ENCODE results near the gene KRT81. TPM values are rescaled to one million over a fixed set of nuclear protein-coding genes. Genes with fewer than 3 reads are reported as not detected.
A peak's percentile ranks its signal among the peaks of the same experiment; 100 is the strongest.

KRT81 gene
- total RNA-seq, 1 donor from 2014 or later = not detected

- H3K4me1 ChIP-seq = no peaks in the 10 kb centered on the region
- no peak overlapping the region for H3K4me3 ChIP-seq
- H3K9me3 ChIP-seq = no peaks in the 10 kb centered on the region
- DNase-seq (ENCODE audit: low spot score in 2 of 2) = no peak
- intact Hi-C loops (cut with DNase I) = no loop called here
- no peaks in the 10 kb centered on the region for H3K36me3 ChIP-seq
- no peak overlapping the region for H3K27ac ChIP-seq
- no peaks in the 10 kb centered on the region for H3K27me3 ChIP-seq
- TF ChIP-seq CTCF (IDR thresholded peaks at IDR 0.05) = no peak
These were observed 27.4 kb downstream of the KRT81 start for GRCh38 chr12:52263761-52264434.

- intact Hi-C loops (cut with DNase I) = no loop called here
- no peak for TF ChIP-seq CTCF (IDR thresholded peaks at IDR 0.05)
- Histone ChIP-seq H3K27ac (no peak overlapping the region), H3K36me3 (no peaks in the 10 kb centered on the region), H3K4me3 (no peak overlapping the region), H3K27me3 (no peaks in the 10 kb centered on the region), H3K9me3 (no peaks in the 10 kb centered on the region), H3K4me1 (peaks cover 3 to 5% of the 10 kb centered on the region in 2 donors)
- no peak for DNase-seq (ENCODE audit: low spot score in 2 of 2)
These were observed 29.0 kb downstream of the KRT81 start for GRCh38 chr12:52262286-52262685.

DNA sequence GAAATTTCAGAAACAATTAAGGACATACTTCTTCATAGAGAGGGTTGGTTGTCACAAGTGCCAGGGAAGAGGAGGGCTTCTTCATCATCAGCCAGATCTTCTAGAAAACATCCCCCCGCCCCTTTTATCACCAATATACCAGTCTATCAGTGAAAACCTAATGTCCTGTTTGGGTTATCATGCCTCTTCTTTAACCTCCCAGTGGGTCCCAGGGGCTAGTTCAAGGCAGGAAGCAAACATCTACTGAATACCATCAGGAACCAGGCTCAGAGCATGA lies 30.2 kb downstream of the KRT81 start:
- Histone ChIP-seq H3K4me3 (no peak overlapping the region), H3K27ac (no peak overlapping the region), H3K9me3 (no peaks in the 10 kb centered on the region), H3K4me1 (peaks cover 3 to 5% of the 10 kb centered on the region in 2 donors), H3K27me3 (no peaks in the 10 kb centered on the region), H3K36me3 (no peaks in the 10 kb centered on the region)
- DNase-seq (ENCODE audit: low spot score in 2 of 2) = no peak
- intact Hi-C loops (cut with DNase I) = no loop called here
- no peak for TF ChIP-seq CTCF (IDR thresholded peaks at IDR 0.05)

- no peaks in the 10 kb centered on the region for H3K27me3 ChIP-seq
- DNase-seq (ENCODE audit: low spot score in 2 of 2) = no peak
- H3K27ac ChIP-seq = peak overlapping the region; percentile 35 to 46
- intact Hi-C loops (cut with DNase I) = no loop called here
- H3K4me3 ChIP-seq = no peak overlapping the region
- H3K4me1 ChIP-seq = peaks cover 3 to 5% of the 10 kb centered on the region in 2 donors
- no peaks in the 10 kb centered on the region for H3K36me3 ChIP-seq
- TF ChIP-seq CTCF (IDR thresholded peaks at IDR 0.05) = no peak
- H3K9me3 ChIP-seq = no peaks in the 10 kb centered on the region
These were observed 30.8 kb downstream of the KRT81 start for GRCh38 chr12:52260361-52261207.

- DNase-seq (ENCODE audit: low spot score in 2 of 2) = no peak
- no peaks in the 10 kb centered on the region for H3K9me3 ChIP-seq
- no peak overlapping the region for H3K4me3 ChIP-seq
- intact Hi-C loops (cut with DNase I) = no loop called here
- TF ChIP-seq CTCF (IDR thresholded peaks at IDR 0.05) = no peak
- peak overlapping the region; percentile 35 to 46 for H3K27ac ChIP-seq
- no peaks in the 10 kb centered on the region for H3K36me3 ChIP-seq
- no peaks in the 10 kb centered on the region for H3K27me3 ChIP-seq
- peaks cover 3 to 5% of the 10 kb centered on the region in 2 donors for H3K4me1 ChIP-seq
These were observed 31.6 kb downstream of the KRT81 start for GRCh38 chr12:52259657-52260243.
